PC-9 (cell line): ENCODE data around the gene CACNA2D1. TPM values are rescaled to one million over a fixed set of nuclear protein-coding genes. Genes with fewer than 3 reads are reported as not detected.
"Not testable (repeated sequence)": the region's sequence is repeated elsewhere in the genome, so short reads cannot be mapped to it uniquely, and the experiment has no call there.

Source experiments
- BruUV-seq: library from RNA; stranded (reverse); fragments of 400-500 nt; replicated peaks from 2 replicates; lab custom pipeline; 2021; lab: Mats Ljungman, UMichigan
- CTCF ChIA-PET: fragments of 300-600 bp; sonication (Branson Sonifier 250); formaldehyde crosslinking; loops from one replicate; lab custom pipeline; 2022; ENCODE audit warnings: antibody characterized with exemption; lab: Charles Lee
- POLR2A ChIA-PET: fragments of 300-600 bp; sonication (Branson Sonifier 250); formaldehyde crosslinking; loops from one replicate; lab custom pipeline; 2022; ENCODE audit warnings: antibody characterized with exemption; ENCODE audit not compliant: unreplicated experiment; lab: Charles Lee
- DNase-seq, 2 experiments: peaks; one replicate each; pipeline versions ENCODE4 v3.0.0 to v3.0.0-alpha.2; 2015 to 2022; ENCODE audit warnings: mixed read lengths in 1 of 2
- H2AFZ ChIP-seq: fragments of 200-600 bp; sonication (generic); 2 replicates; pipeline ENCODE4 v1.8.1; 2017; ENCODE audit warnings: antibody characterized with exemption
- H3F3A ChIP-seq: fragments of 200-600 bp; sonication (generic); 2 replicates; pipeline ENCODE4 v1.8.1; 2017; ENCODE audit warnings: antibody characterized with exemption, mild to moderate bottlenecking, low read depth; ENCODE audit not compliant: insufficient read depth
- H3K27ac ChIP-seq: fragments of 200-600 bp; sonication (generic); 2 replicates; pipeline ENCODE4 v1.6.1; 2016; ENCODE audit warnings: mixed run types
- H3K27me3 ChIP-seq: fragments of 200-600 bp; sonication (generic); 2 replicates; pipeline ENCODE4 v1.6.1; 2016; ENCODE audit warnings: low read depth, mixed run types; ENCODE audit not compliant: insufficient read depth
- H3K36me3 ChIP-seq: fragments of 200-600 bp; sonication (generic); 2 replicates; pipeline ENCODE4 v1.6.1; 2016; ENCODE audit warnings: low read depth, mixed run types
- H3K4me1 ChIP-seq: fragments of 200-600 bp; sonication (generic); replicated peaks from 2 replicates; pipeline ENCODE4 v1.6.1; 2016; ENCODE audit warnings: mixed run types; ENCODE audit not compliant: insufficient read depth
- H3K4me2 ChIP-seq: fragments of 200-600 bp; sonication (generic); 2 replicates; pipeline ENCODE4 v1.6.1; 2017; ENCODE audit warnings: mixed run types
- H3K4me3 ChIP-seq: fragments of 200-600 bp; sonication (generic); 2 replicates; pipeline ENCODE4 v1.6.1; 2016; ENCODE audit warnings: mixed run types
- H3K79me2 ChIP-seq: fragments of 200-600 bp; sonication (generic); 2 replicates; pipeline ENCODE4 v1.6.1; 2017; ENCODE audit warnings: low read depth, mixed run types
- H3K9me2 ChIP-seq: fragments of 200-600 bp; sonication (generic); 2 replicates; pipeline ENCODE4 v1.8.1; 2017; ENCODE audit warnings: mild to moderate bottlenecking; ENCODE audit not compliant: insufficient read depth
- H3K9me3 ChIP-seq: fragments of 200-600 bp; sonication (generic); 2 replicates; pipeline ENCODE4 v1.8.1; 2016; ENCODE audit warnings: low read depth; ENCODE audit not compliant: insufficient read depth
- H4K20me1 ChIP-seq: fragments of 200-600 bp; sonication (generic); 2 replicates; pipeline ENCODE4 v1.8.1; 2017; ENCODE audit not compliant: insufficient read depth
- CTCF ChIP-seq: fragments of 200-600 bp; sonication (generic); conservative IDR thresholded peaks from 2 replicates; pipeline ENCODE4 v1.6.1; 2017; ENCODE audit warnings: mixed run types, antibody characterized with exemption, mild to moderate bottlenecking, moderate library complexity
- EZH2 ChIP-seq: fragments of 200-600 bp; sonication (generic); IDR thresholded peaks from 2 replicates; pipeline ENCODE4 v1.8.0; 2017; ENCODE audit warnings: antibody characterized with exemption, low read depth
- intact Hi-C: fragments of 100-400 bp; cut with micrococcal nuclease; formaldehyde crosslinking; loops from one replicate; pipeline ENCODE4 v1.10.0; 2022; ENCODE audit not compliant: unreplicated experiment
- total RNA-seq: library from RNA; stranded (reverse); gene quantifications from 2 replicates; pipeline ENCODE4 v1.2.3, GENCODE V29; 2021

The CACNA2D1 gene
- total RNA-seq, 1 experiment from 2014 or later = 3.2 TPM

GRCh38 chr7:82388138-82388537 lies 55.4 kb downstream of the CACNA2D1 start:
- Histone ChIP-seq H3K79me2 (no peaks in the 10 kb centered on the region), H3K9me2 (no peaks in the 10 kb centered on the region), H3K4me3 (no peak overlapping the region), H3K36me3 (no peaks in the 10 kb centered on the region), H3K27me3 (no peaks in the 10 kb centered on the region), H3K4me2 (no peak overlapping the region), H3K4me1 (no peaks in the 10 kb centered on the region), H2AFZ (no peak overlapping the region), H3F3A (no peaks in the 10 kb centered on the region), H3K27ac (no peak overlapping the region), H3K9me3 (no peaks in the 10 kb centered on the region), H4K20me1 (no peaks in the 10 kb centered on the region)
- ChIA-PET CTCF (no interaction called here), POLR2A (interaction anchor here (0.6 kb wide), 1 partner anchor 313 kb away, joined by 10 read pairs; no protein-coding TSS in a partner anchor)
- DNase-seq = no peak
- intact Hi-C loops = no loop called here
- no peak for TF ChIP-seq CTCF
- no peak for TF ChIP-seq EZH2
- no TSS peak for BruUV-seq

DNA sequence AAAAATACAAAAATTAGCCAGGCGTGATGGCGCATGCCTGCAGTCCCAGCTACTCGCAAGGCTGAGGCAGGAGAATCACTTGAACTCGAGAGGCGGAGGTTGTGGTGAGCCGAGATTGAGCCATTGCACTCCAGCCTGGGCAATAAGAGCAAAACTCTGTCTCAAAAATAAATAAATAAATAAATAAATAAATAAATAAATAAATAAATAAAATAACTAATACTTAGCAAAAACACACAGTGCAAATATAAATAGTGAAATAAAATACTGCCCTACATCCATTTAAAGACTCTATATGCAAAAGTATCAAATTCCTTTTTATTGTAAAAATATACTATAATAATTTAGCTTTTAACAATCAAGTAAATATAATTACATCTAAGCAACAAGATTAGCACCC lies 57.0 kb downstream of the CACNA2D1 start:
- H3K4me1 ChIP-seq, H3K27me3 ChIP-seq, H4K20me1 ChIP-seq, POLR2A ChIA-PET, H3F3A ChIP-seq, H3K79me2 ChIP-seq, H3K4me3 ChIP-seq, BruUV-seq, H3K9me2 ChIP-seq, H3K9me3 ChIP-seq, H3K4me2 ChIP-seq, intact Hi-C loops, H2AFZ ChIP-seq, H3K36me3 ChIP-seq, CTCF ChIA-PET, H3K27ac ChIP-seq, DNase-seq: not testable (repeated sequence)

GRCh38 chr7:82384779-82385178 lies 58.8 kb downstream of the CACNA2D1 start:
- no peak overlapping the region for H3K4me2 ChIP-seq
- no peaks in the 10 kb centered on the region for H3K4me1 ChIP-seq
- no peaks in the 10 kb centered on the region for H3K27me3 ChIP-seq
- POLR2A ChIA-PET = no interaction called here
- intact Hi-C loops = no loop called here
- no TSS peak for BruUV-seq
- CTCF ChIA-PET = no interaction called here
- no peaks in the 10 kb centered on the region for H3K36me3 ChIP-seq
- H3K9me3 ChIP-seq = no peaks in the 10 kb centered on the region
- no peak overlapping the region for H3K4me3 ChIP-seq
- H3K79me2 ChIP-seq = no peaks in the 10 kb centered on the region
- no peak overlapping the region for H2AFZ ChIP-seq
- H3K9me2 ChIP-seq = no peaks in the 10 kb centered on the region
- H4K20me1 ChIP-seq = no peaks in the 10 kb centered on the region
- H3K27ac ChIP-seq = no peak overlapping the region
- no peak for DNase-seq
- no peaks in the 10 kb centered on the region for H3F3A ChIP-seq
- no peak for TF ChIP-seq EZH2
- no peak for TF ChIP-seq CTCF

DNA sequence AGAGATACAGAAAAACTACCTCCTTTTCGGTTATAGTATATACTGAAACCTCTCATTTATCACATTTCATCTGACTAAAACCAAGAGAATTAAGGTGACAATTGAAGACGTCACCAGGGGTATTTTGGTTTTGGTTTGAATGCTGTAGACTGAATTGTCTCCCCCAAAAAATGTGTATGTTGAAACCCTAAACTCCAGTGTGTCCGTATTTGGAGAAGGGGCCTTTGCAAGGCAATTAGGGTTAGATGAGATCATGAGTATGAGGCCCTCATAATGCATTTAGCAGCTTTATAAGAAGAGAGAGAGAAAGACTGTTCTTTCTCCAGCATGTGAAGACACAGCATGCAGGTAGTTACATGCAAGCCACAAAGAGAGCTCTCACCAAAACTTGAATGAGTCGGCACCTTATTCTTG lies 59.5 kb downstream of the CACNA2D1 start:
- DNase-seq = no peak
- CTCF ChIA-PET = no interaction called here
- no peak overlapping the region for H3K27ac ChIP-seq
- H3K9me2 ChIP-seq = no peaks in the 10 kb centered on the region
- no peak overlapping the region for H2AFZ ChIP-seq
- no peaks in the 10 kb centered on the region for H3K4me1 ChIP-seq
- POLR2A ChIA-PET = no interaction called here
- no peak overlapping the region for H3K4me2 ChIP-seq
- H3K27me3 ChIP-seq = no peaks in the 10 kb centered on the region
- no TSS peak for BruUV-seq
- no peaks in the 10 kb centered on the region for H4K20me1 ChIP-seq
- no peaks in the 10 kb centered on the region for H3K36me3 ChIP-seq
- intact Hi-C loops = no loop called here
- no peaks in the 10 kb centered on the region for H3K9me3 ChIP-seq
- no peaks in the 10 kb centered on the region for H3K79me2 ChIP-seq
- TF ChIP-seq EZH2 (no peak), CTCF (no peak)
- H3K4me3 ChIP-seq = no peak overlapping the region
- no peaks in the 10 kb centered on the region for H3F3A ChIP-seq
